HCT116 (cell line): ENCODE results near the gene SERTAD3. TPM values are rescaled to one million over a fixed set of nuclear protein-coding genes. Genes with fewer than 3 reads are reported as not detected.
"Not testable (repeated sequence)": the region's sequence is repeated elsewhere in the genome, so short reads cannot be mapped to it uniquely, and the experiment has no call there.

Source experiments
- ATAC-seq: fragments of 200-7000 bp; cut with Tn5 transposase; 2 replicates; pipeline ENCODE4 v1.9.1; 2020; ENCODE audit warnings: mild to moderate bottlenecking, moderate library complexity
- BruUV-seq: library from RNA; stranded (reverse); fragments of 400-500 nt; replicated peaks from 2 replicates; lab custom pipeline; 2021; lab: Mats Ljungman, UMichigan
- CTCF ChIA-PET: fragments of 300-600 bp; sonication (Branson Sonifier 250); formaldehyde crosslinking; loops from one replicate; lab custom pipeline; 2021; ENCODE audit warnings: antibody characterized with exemption; lab: Charles Lee
- POLR2A ChIA-PET: fragments of 300-600, 350-600 bp; sonication (Branson Sonifier 250); formaldehyde crosslinking; loops from one replicate; lab custom pipeline; 2021; ENCODE audit warnings: antibody characterized with exemption; lab: Charles Lee
- RAD21 ChIA-PET, 2 experiments: fragments of 300-600 bp; sonication (Branson Sonifier 250); formaldehyde crosslinking; loops; one replicate each; lab custom pipeline; 2023; ENCODE audit warnings: low total read pairs in 2 of 2; ENCODE audit not compliant: uncharacterized antibody in 2 of 2, unreplicated experiment in 2 of 2, low non-redundant PET in 1 of 2; lab: Charles Lee
- DNase-seq: peaks from one replicate; pipeline ENCODE4 v3.0.0-alpha.2; 2010; ENCODE audit warnings: low read depth, low spot score
- H2AFZ ChIP-seq: fragments of 200-600 bp; shearing (Covaris generic), sonication (generic); 2 replicates; pipeline ENCODE4 v1.6.1; 2017; ENCODE audit warnings: low read depth, mixed run types, mixed read lengths, antibody characterized with exemption, low read length; ENCODE audit not compliant: poor library complexity, severe bottlenecking
- H3K27ac ChIP-seq: 2 replicates; pipeline ENCODE4 v1.5.1; 2012; ENCODE audit warnings: low read depth, low read length
- H3K27me3 ChIP-seq: fragments of 200-600 bp; sonication (generic); 2 replicates; pipeline ENCODE4 v1.6.1; 2016; ENCODE audit warnings: mixed run types, low read length, mixed read lengths; ENCODE audit not compliant: insufficient read depth
- H3K36me3 ChIP-seq, 2 experiments: fragments of 200-500 bp in 1 of 2; fragments of 200-600 bp in 1 of 2; sonication (Bioruptor generic) in 1 of 2; sonication (generic) in 1 of 2; 2 replicates each; pipeline versions ENCODE4 v1.5.1 to v1.6.1; 2014 to 2016; ENCODE audit warnings: low read length in 2 of 2, inconsistent platforms in 1 of 2, mixed read lengths in 1 of 2, mixed run types in 1 of 2; ENCODE audit not compliant: insufficient read depth in 2 of 2, control insufficient read depth in 1 of 2
- H3K4me1 ChIP-seq, 2 experiments: fragments of 200-600 bp in 1 of 2; sonication (generic) in 1 of 2; 2 replicates each; pipeline versions ENCODE4 v1.5.1 to v1.6.1; 2012 to 2017; ENCODE audit warnings: low read length in 2 of 2, inconsistent platforms in 1 of 2, mild to moderate bottlenecking in 1 of 2, mixed read lengths in 1 of 2, mixed run types in 1 of 2, moderate library complexity in 1 of 2; ENCODE audit not compliant: insufficient read depth in 2 of 2, control insufficient read depth in 1 of 2
- H3K4me2 ChIP-seq: fragments of 200-600 bp; sonication (generic); 2 replicates; pipeline ENCODE4 v1.6.1; 2017; ENCODE audit warnings: mixed run types, low read length, mixed read lengths
- H3K4me3 ChIP-seq, 2 experiments: fragments of 200-600 bp in 1 of 2; sonication (generic) in 1 of 2; replicated peaks in 1 of 2; 2 replicates each; pipeline ENCODE4 v1.5.1; 2011 to 2016; ENCODE audit warnings: low read length in 2 of 2, control low read depth in 1 of 2, low read depth in 1 of 2, mild to moderate bottlenecking in 1 of 2, mixed read lengths in 1 of 2, mixed run types in 1 of 2
- H3K79me2 ChIP-seq: fragments of 200-600 bp; sonication (generic); 2 replicates; pipeline ENCODE4 v1.6.1; 2017; ENCODE audit warnings: mild to moderate bottlenecking, mixed run types, low read length, moderate library complexity, mixed read lengths; ENCODE audit not compliant: insufficient read depth
- H3K9ac ChIP-seq: fragments of 200-600 bp; sonication (generic); 2 replicates; pipeline ENCODE4 v1.6.1; 2016; ENCODE audit warnings: low read length, mixed read lengths
- H3K9me2 ChIP-seq: fragments of 200-600 bp; sonication (generic), shearing (Covaris generic); 2 replicates; pipeline ENCODE4 v1.6.1; 2017; ENCODE audit warnings: mixed run types, mild to moderate bottlenecking, moderate library complexity; ENCODE audit not compliant: insufficient read depth
- H3K9me3 ChIP-seq, 2 experiments: fragments of 200-500 bp in 1 of 2; fragments of 200-600 bp in 1 of 2; sonication (Bioruptor generic) in 1 of 2; sonication (generic) in 1 of 2; 2 replicates each; pipeline ENCODE4 v1.6.1; 2014 to 2017; ENCODE audit warnings: low read length in 2 of 2, mixed read lengths in 2 of 2, inconsistent platforms in 1 of 2, low read depth in 1 of 2, mild to moderate bottlenecking in 1 of 2, mixed run types in 1 of 2, moderate library complexity in 1 of 2; ENCODE audit not compliant: control insufficient read depth in 1 of 2, insufficient read depth in 1 of 2
- H4K20me1 ChIP-seq: fragments of 200-600 bp; sonication (generic), shearing (Covaris generic); 2 replicates; pipeline ENCODE4 v1.6.1; 2017; ENCODE audit warnings: mixed run types, mild to moderate bottlenecking, moderate library complexity; ENCODE audit not compliant: insufficient read depth
- MAX ChIP-seq: IDR thresholded peaks from 2 replicates; pipeline ENCODE4 v1.6.1; 2012
- ZFX ChIP-seq: fragments of 450-650 bp; IDR thresholded peaks from 2 replicates; pipeline ENCODE4 v1.6.1; 2017
- intact Hi-C: fragments of 100-400 bp; cut with micrococcal nuclease; formaldehyde crosslinking; loops from 2 replicates; pipeline ENCODE4 v1.10.0; 2022
- total RNA-seq: library from RNA; stranded (reverse); gene quantifications from one replicate; pipeline ENCODE4 v1.2.1, GENCODE V29; 2021; ENCODE audit not compliant: unreplicated experiment

Gene SERTAD3
- total RNA-seq, 1 experiment from 2014 or later, result 32.4 TPM

- no peak overlapping the region for H3K27ac ChIP-seq
- H3K79me2 ChIP-seq, result no peaks in the 10 kb centered on the region
- TF ChIP-seq MAX (no peak), ZFX (no peak)
- H3K9me2 ChIP-seq, result no peaks in the 10 kb centered on the region
- no peaks in the 10 kb centered on the region for H3K9me3 ChIP-seq
- H2AFZ ChIP-seq, result no peak overlapping the region
- POLR2A ChIA-PET, result interaction anchor here (4.8 kb wide), 1 partner anchor 11 kb away, joined by 14 read pairs; no protein-coding TSS in a partner anchor
- intact Hi-C loops, result no loop called here
- CTCF ChIA-PET, result interaction anchor here (1.2 kb wide), 1 partner anchor 55 kb away, joined by 3 read pairs; the partner anchor contains the start of gene BLVRB
- H3K4me1 ChIP-seq, result peaks cover 20 to 45% of the 10 kb centered on the region in 2 experiments
- DNase-seq (no peak), ATAC-seq (no peak)
- no peak overlapping the region for H3K4me2 ChIP-seq
- no peaks in the 10 kb centered on the region for H4K20me1 ChIP-seq
- BruUV-seq, result no TSS peak
- no peaks in the 10 kb centered on the region for H3K27me3 ChIP-seq
- H3K4me3 ChIP-seq, result no peak overlapping the region
- no peaks in the 10 kb centered on the region for H3K36me3 ChIP-seq
- RAD21 ChIA-PET, result no interaction called here
- no peak overlapping the region for H3K9ac ChIP-seq
Measured at GRCh38 chr19:40410030-40410389, 34.1 kb downstream of the SERTAD3 start.

- ATAC-seq, H3K79me2 ChIP-seq, H4K20me1 ChIP-seq, H3K4me3 ChIP-seq, H2AFZ ChIP-seq, H3K9ac ChIP-seq, intact Hi-C loops, RAD21 ChIA-PET, DNase-seq, H3K4me2 ChIP-seq, BruUV-seq, H3K27ac ChIP-seq, H3K36me3 ChIP-seq, H3K9me3 ChIP-seq, H3K27me3 ChIP-seq, H3K9me2 ChIP-seq: not testable (repeated sequence)
- CTCF ChIA-PET, result interaction anchor here (2.2 kb wide), 1 partner anchor 13 kb away, joined by 5 read pairs; no protein-coding TSS in a partner anchor
- peaks cover 24 to 45% of the 10 kb centered on the region in 2 experiments for H3K4me1 ChIP-seq
- POLR2A ChIA-PET, result interaction anchor here (4.8 kb wide), 1 partner anchor 12 kb away, joined by 14 read pairs; no protein-coding TSS in a partner anchor
Measured at GRCh38 chr19:40408598-40408925, 35.6 kb downstream of the SERTAD3 start.
